HG03097 (cell line): Measurements from ENCODE around the gene CEBPE.
A peak's percentile ranks its signal among the peaks of the same experiment; 100 is the strongest.

ENCODE experiments used
- ATAC-seq: cut with Tn5 transposase; IDR thresholded peaks from one replicate; pipeline ENCODE4 v1.9.1; 2021; ENCODE audit not compliant: unreplicated experiment, low FRiP score

CEBPE gene

DNA sequence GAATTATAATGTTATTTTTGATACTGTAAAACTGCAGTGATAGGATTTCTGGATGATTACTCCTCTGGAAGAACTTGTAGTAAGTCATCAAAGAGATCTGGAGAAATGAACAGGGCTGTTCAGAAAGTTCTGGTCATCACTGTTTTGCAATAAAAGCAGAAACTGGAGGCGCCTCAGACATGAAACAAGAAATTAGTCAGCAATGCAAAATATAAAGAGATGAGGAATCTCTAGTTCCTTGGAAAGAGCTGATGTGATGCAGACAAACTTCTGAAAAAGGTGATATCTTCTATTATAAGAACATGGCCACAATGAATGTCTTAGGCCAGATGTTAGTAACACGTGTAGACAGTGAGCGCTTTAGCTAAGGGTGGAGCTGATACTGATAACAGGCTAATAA is 33.6 kb downstream of the CEBPE start:
- no peak for ATAC-seq

DNA sequence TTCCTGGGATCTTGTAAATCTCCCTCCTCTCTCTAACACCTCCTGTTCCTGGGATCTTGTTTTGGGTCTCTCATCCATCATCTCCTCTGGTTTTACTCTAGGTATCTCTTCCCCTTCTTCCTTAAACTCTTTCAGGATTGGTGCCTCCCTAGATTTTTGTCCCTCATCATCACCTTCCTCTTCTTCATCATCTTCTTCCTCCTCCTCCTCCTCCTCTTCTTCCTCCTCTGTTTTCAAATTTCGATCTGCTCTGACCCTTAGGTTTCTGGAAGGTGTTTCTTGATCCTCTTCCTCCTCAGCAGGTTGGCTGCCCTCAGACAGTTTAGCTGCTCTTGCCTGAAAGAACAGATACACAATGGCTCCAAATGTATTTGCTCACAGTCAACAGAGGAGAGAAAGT is 38.6 kb downstream of the CEBPE start:
- no peak for ATAC-seq

DNA sequence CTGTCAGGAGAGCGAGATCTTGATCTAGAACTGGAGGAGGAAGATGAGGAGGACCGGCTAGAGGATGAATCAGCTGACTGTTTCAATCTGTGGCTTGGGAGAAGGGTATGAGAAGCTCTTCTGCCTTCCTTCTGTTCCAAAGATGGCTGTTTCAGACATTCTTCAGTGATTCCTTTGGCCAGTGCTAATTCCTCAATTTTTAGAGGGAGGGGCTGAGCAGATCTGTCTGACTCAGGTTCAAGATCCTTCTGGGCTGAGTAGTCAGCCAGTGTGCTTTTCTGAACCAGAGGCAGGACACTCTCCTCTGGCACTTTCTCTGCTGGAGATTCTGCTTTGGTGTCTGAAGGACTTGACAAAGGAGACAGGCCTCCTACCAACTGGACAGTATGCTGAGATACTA is 39.3 kb downstream of the CEBPE start:
- no peak for ATAC-seq

DNA sequence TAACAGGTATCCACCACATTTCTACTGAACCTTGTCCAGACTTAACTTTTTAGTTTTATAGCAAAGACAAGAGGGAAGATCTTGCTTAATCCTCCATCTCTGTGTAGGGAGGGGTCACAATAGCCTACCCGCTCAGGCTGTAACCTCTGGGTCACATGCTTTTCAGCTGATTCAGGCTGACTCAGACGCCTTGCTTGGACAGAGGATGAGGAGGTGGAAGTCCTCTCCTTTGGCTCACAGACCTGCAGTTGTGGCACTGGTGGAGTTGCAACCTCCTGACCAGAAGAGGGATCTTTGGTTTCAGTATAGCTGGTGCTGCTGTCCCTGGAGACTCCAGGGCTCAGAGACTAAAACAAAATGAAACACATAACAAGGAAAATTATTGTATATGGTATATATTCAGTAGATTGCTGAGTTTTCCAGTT is 40.4 kb downstream of the CEBPE start:
- ATAC-seq: no peak

DNA sequence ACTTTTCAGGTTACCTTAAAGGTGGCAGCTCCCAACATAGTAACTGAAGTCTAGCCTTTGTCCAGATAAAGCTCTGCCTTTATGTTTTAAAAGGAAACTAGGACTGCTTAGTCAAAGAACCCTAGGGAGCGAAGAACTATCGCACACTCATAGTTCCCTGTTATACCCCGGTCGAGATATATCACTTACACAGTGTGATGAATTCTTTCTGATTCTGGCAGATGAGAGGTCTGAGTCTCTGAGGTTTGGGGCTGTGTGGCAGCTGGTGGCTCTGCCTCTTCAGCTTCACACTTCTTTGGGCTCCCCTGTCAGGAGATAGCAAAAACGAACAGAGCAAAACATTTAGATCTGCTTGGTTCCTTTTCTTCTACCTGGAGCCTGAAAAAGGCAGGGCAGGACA is 41.1 kb downstream of the CEBPE start:
- ATAC-seq: no peak

DNA sequence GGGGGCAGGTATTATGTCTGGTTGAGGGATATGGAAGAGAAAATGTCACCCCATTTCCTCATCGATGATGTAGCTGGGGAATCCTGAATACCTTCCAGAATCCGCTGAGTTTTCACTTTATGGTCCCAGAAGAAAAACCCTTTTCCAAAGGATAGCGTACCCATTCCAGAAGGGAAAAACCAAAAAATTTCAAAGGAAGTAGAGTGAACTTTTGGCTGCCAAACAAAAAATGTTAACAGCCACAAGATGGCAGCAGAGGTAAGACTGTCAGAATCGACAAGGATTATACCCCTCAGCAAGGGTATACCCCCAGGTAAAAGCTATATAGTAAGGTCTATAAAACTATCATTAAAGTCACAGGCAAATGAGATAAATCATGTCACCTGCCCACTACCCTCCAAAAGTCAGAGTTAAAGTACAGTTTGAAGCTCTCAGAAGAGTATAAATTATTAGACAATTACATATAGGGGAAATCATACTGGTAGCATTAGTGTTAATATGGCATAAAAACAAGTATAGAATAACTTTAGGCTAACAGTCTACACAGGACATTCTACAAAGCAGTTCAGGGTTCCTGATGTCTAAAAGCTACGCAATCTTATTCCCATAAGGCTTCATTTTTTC is 42.2 kb downstream of the CEBPE start:
- no peak for ATAC-seq

DNA sequence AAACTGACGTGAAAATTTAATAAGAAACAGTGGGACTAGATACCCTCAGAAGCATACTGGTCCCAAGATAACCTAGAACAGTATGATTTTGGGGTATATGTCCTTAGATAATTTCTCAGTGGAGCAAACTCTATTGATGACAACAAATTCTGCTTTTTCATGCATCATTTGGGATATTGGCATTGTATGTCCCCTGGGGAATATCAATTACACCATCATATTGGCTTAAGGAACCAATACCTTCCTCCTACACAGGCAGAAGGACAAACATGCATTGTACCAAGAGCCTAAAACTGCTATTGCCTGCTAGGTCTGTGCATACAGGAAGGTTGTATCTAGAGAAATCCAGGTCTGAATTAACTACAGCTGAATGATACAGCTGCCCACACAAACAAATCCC is 44.1 kb downstream of the CEBPE start:
- no peak for ATAC-seq

DNA sequence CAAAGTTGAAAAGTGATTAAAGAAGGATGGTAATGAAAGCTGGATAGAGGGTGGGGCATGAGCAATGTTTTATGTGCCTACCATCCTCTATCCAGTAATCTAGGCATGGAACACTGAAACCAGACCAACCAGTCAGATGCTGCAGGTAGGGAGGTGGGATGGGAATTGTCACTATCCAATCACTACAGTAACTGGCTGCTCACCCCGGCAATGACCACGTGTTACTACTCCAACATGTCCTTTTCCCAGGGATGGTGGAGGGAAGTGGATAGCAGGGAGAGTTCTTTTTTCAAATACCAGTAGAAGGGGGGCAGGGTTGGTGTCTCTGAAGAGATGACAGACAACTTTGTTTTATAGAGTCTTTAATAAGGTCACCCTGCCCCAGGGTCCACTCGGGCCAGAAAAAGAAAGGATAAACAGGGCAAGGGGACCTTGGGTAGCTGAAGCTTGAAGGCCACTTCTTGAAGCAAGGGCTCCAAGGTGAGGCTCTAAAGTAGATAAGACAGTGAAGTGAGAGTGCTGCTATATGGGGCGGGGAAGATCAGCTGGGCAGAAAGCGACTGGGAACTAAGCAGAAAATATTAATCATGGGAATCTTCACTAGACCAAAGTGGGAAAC is 47.0 kb downstream of the CEBPE start:
- ATAC-seq: no peak

DNA sequence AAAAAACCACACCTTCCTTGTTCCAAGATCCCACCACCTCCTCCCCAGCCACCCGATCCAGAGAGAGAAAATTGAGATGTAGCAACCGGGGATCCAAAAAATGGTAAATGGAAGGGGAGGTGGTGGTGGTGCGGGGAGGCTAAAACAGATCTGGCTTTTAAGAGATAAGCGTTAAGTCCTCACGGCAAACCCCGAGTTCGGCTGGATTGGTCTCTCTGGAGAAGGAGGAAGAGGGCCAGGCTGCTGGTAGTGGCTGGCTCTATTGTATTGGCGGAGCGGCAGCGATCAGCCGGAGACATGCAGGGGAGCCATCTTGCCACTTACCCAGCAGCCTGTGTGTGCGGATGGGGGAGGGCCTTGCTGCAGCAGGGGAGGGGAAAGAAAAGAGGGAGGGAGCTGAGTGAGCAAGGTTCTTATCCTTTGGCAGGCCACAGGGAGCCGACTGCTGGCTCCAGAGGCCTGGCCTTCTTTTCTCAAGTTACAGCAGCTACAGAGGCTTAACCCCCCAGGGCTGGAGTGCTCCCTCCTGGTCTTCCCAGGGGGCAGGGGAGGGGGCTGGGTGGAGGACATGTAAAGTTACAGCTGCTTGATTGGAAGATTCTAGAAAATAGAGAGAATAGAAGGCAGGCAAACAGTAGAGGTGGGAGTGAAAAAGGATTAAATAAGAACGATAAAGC is 47.7 kb downstream of the CEBPE start:
- peak; percentile 66 for ATAC-seq

DNA sequence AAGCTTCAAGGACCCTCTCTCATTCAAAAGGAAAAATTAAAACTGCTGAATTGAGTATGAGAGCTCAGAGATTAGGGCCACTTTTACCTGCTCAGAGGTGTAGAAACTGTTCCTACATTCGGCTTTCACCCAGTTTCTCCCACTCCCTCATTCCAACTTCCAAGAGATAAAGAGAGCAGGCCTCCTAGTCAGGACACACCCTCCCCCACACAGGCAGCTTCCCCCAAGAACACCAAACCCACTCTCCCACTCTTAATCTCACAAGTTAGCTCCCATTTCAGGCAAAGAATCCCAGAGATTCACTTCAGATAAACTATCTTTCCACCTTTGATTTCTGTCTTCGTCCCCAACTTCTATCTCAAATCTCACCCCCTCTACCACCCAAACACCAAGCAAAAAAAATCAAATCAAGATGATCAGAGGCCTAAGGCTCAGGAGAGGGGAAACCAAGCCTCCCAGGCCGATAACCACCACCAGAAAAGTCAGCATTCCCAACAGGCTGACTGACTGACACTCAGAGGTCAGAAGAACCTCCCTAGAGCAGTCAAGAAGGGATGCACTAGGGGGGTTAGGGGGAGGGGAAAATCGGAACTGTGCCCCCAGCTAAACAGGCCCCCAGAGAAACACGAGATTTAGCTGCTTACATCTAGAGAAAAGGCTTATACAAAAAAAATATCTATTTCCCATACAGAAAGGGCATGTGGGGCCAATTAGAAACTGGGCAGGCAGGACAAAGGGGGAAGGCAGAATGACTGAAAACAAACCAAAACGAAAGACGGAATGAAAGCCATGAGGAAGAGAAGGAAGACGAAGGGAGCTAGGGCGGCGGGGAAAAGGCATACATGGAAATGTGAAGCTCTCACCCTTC is 48.6 kb downstream of the CEBPE start:
- no peak for ATAC-seq

DNA sequence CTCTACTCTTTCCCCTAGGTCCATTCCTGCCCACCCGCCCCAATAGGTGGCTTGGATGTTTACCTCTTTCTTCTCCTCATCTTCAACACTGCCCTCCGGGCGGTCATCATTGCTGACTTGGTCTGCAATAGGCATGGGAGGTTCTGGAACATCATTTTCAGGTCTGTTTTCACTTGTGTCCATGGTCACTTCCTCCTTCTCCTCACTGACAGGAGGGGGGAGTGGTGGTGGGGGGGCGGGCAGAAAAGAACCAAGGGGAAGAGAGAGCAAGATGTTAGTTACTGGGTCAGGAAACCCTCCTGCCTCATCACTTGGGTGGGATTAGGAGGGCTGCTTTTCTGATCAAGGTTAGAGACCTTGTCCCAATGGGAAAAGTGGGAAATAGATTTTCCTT is 49.6 kb downstream of the CEBPE start:
- ATAC-seq: no peak

DNA sequence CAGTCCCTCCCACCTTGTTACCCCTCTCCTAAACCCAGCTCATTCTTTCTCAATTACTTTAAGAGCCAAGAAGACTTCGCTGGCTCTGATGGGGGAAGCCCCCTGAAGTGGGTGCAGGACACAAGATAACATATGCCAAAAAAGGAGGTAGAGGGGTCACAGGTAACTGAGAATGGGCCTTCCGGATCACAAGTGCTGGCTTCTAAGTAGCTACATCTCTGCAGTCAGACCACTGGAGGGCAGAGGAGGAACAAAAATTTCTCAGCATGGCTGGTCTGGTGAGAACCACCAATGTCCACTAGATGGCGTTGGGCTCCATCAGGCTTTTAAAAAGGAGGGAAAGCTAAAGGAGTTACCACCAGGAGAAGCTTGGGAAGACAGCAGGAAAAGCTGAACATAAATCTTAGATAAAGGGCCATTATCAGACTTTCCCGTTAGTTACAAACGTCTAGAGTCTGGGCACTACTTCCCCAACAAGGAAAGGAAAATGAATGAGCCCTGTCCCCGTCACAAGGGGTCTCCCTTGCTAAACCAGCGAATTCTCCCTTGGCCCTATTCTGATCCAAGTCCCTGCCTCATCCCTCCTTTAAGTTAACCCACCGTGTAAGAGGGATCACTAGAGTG is 50.2 kb downstream of the CEBPE start:
- ATAC-seq: peak; percentile 68

DNA sequence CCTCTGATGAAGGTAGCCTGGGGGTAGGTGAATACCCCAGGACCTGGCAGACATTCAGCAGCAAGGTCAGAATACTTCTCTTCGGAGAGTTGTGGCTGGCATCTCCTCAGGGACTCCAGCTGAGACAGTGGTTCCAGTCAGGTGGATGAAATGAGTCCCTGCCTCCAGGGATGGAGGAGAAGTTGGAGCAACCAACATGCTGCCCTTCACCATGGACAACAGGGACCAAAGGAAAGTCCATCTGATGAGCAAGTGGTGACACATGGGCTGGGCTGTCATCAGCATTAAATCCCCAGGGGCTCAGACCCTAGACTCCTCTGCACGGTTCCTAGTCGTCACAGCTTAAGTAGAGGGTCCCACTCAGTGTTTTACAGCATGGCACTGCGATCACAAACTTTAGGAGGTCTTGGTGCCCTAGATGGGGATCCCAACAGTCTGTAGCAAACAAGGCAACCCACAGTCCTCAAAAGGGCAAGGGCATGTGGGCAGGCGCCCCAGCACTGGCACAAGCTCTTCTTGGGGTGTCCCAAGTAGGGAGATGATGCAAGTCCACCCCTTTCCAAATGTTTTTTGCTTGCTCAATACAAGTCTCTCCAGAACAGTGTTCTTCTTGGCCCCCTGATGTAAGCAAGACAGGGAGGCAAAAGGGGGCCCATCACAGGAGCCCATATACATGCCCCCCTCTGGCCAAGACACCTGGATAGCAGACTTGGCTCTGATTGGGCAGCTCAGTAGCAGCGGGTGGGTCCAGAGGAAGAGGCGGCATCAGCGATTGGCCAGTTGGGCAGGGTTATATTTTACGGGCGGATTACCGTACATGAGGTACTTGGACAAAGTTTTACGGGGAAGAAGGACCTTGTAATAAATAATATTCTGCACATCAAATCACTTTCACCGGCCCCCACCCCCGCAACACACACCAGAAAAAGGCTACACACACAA is 50.9 kb downstream of the CEBPE start:
- ATAC-seq: no peak
